Measurements from ENCODE around the gene ROBO1.
A peak's percentile ranks its signal among the peaks of the same experiment; 100 is the strongest.

The ROBO1 gene

GRCh38 chr3:79057756-79058155 lies 710.0 kb downstream of the ROBO1 start:
- DNase-seq (ENCODE audit: low spot score) = no peak

- no peak for DNase-seq (ENCODE audit: low spot score)
These were observed 711.3 kb downstream of the ROBO1 start for GRCh38 chr3:79056498-79056897.

DNA sequence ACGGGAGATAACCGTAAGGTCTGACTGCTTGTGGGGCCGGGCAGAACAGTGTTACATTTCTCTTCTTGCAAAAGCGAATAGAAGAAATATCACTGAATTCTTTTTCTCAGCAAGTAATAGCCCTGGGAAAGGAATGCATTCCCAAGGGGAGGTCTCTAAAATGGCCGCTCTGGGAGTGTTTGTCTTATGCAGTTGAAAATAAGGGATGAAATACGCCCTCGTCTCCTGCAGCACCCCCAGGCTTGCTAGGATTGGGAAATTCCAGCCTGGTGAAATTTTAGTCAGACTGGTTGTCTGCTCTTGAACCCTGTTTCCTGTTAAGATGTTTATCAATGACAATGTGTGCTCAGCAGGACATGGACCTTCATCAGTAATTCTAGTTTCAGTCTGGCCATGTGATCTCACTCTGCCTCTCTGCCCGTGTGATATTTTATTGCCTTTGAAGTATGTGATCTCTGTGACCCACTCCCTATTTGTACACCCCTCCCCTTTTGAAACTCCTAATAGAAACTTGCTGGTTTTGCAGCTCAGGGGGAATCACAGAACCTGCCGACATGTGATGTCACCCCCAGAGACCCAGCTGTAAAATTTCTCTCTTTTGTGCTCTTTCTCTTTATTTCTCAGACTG lies 715.6 kb downstream of the ROBO1 start:
- DNase-seq (ENCODE audit: low spot score) = no peak

GRCh38 chr3:79047581-79047980 lies 720.2 kb downstream of the ROBO1 start:
- DNase-seq (ENCODE audit: low spot score) = no peak

GRCh38 chr3:79041621-79042020 lies 726.2 kb downstream of the ROBO1 start:
- no peak for DNase-seq (ENCODE audit: low spot score)

DNA sequence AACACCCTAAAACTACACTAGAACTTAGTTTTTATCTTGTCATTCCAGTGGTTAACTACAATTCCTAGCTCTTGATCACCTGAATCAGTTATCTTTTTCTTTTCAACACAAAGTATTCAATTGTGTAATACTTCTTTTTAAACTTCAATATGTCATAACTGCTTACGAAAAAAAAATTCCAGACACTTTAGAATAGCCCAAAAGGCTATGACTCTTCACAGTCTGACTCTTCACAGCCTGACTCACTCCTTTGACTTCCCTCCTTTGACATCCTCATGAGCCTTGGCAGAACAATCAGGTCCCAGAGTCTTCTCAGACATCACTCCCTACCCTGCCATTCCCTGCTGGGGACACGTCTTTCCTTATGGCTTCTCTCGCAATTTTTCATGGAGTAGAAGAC lies 727.1 kb downstream of the ROBO1 start:
- no peak for DNase-seq (ENCODE audit: low spot score)

- DNase-seq (ENCODE audit: low spot score) = no peak
These were observed 727.7 kb downstream of the ROBO1 start for GRCh38 chr3:79040091-79040490.

DNA sequence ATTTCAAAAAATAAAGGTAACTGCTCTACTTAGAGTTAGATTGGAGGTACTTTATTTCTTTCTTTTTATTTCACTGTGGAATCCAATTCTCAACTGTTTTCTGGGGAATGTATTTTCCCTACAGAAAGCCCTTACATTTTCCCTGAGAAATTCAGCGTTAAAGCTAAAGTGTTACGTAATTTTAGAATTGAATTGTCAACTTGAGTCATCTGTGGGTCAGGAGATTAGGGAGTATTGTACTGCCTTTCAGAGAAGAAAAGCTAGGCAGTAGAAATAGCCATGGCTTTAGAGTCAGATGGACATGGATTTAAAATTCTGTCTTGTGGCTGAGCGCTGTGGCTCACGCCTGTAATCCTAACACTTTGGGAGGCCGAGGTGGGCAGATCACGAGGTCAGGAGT lies 728.6 kb downstream of the ROBO1 start:
- DNase-seq (ENCODE audit: low spot score) = no peak

DNA sequence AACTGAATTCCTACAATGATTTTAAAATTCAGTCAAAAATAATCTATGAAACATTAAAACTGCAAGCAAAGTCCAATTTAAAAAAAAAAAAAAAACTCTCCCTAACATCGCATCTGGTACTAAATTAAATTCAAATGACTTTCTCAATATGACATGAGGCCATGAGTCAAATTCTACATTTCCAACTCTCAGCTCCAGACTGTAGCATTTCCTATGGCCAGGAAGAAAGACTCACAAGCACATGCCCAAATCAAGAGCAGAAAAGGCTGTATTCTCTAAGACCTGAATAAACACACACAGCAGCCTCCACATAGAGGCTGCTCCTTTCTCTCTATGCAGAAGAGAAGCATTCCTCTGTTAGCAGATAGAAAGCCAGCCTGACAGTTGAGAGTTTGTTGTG lies 729.2 kb downstream of the ROBO1 start:
- no peak for DNase-seq (ENCODE audit: low spot score)

- DNase-seq (ENCODE audit: low spot score) = no peak
These were observed 729.7 kb downstream of the ROBO1 start for GRCh38 chr3:79038057-79038456.

DNA sequence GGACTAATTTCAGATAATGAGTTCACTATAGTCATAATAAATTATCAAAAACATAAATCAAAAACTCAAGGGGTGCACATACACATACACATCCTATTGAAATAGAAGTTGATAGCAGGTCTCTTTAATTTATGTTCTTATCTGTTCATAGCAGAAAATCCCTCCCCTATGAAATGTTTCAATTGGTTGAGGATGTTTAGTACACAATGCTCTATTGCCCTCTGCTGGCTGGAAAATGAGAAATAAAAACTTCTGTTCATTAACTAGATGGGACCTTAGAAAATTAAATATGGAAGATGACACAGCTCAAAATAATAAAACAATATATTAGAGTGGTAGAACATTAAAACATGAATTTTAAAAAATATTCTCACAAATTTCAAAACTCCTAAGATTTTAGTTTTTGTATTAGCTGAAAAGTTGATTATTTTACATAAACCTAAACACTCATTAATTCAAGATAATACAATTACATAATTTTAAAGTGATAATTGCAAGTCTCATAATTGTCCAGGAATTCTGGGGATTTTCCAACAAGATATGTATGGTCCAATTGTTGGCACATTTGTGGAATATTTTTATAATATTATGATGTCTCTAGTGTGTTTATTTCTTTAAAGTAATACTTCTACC lies 735.0 kb downstream of the ROBO1 start:
- DNase-seq (ENCODE audit: low spot score) = peak; percentile 12

DNA sequence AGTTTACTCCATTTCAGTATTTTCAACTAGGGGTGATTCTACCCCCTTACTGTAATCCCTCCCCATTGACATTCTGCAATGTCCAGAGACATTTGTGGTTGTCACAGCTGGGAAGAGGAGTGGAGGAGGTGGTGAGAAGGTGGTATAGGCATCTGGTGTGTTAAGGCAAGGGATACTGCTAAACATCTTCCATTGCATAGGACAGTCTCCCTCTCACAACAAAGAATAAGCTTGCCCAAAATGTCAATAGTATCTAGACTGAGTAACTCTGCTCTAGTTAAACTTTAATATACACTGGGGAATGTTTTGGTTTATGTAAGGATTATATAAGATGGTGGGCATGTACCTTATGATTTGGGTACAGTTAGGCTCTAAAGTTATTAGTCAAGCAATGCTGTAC lies 737.6 kb downstream of the ROBO1 start:
- DNase-seq (ENCODE audit: low spot score) = no peak

- no peak for DNase-seq (ENCODE audit: low spot score)
These were observed 738.9 kb downstream of the ROBO1 start for GRCh38 chr3:79028916-79029315.

GRCh38 chr3:79027593-79027992 lies 740.2 kb downstream of the ROBO1 start:
- DNase-seq (ENCODE audit: low spot score) = no peak

GRCh38 chr3:79019924-79020173 lies 747.9 kb downstream of the ROBO1 start:
- no peak for DNase-seq (ENCODE audit: low spot score)

GRCh38 chr3:79019137-79019923 lies 748.5 kb downstream of the ROBO1 start:
- no peak for DNase-seq (ENCODE audit: low spot score)

- no peak for DNase-seq (ENCODE audit: low spot score)
These were observed 749.1 kb downstream of the ROBO1 start for GRCh38 chr3:79018671-79019136.

DNA sequence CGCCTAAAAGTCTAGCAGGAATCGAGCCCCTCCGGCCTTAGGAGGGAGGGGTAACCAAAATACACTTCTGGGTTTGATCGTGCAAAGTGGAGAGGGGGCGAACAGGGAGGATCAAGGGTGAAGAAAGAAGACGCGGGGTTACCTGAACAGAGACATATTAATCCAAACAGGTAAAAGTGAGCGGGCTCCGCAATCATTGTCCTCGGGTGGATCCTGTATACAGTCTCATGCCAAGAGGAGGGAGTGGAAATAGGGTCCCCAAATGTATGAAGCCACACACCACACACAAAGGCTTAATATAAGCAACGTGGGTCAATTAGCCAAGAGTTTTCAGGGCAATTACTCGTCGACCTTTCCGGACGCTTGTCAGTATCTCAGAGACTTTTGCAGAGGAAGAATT lies 749.5 kb downstream of the ROBO1 start:
- no peak for DNase-seq (ENCODE audit: low spot score)

DNA sequence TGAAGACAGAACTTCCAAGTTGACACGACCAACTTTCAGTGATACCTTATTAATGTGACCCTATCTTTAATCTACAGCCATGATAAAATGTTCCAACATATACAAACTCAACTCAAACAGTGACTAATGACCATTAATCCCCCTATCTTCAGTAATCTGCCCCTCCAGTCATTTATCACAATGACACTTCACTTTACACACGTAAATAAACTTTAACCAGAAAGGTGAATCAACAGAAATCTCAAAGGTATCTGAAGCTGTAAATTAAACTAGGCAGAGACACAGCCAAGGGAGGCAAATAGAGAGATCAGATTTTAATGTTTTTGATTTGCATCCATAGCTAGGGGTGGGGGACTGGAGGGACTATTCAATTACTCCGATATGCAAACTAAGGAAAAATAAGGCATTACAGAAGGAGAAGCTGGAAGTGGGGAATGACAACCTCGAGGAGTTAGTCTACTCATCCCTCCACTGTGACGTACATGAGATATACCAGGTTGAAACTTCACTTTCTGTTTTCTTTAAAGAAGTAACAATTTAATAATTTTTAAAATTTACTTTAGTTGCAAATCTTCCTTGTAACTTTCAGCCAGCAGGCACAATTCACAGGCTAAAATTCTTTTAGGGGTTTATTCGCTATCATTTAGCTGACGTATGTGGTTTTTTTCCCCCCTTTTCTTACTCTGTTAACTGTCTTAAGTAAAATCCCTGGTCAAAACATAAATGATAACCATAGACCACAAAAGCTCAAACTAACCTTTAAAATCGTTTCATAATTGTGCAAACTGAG lies 751.0 kb downstream of the ROBO1 start:
- DNase-seq (ENCODE audit: low spot score) = no peak

DNA sequence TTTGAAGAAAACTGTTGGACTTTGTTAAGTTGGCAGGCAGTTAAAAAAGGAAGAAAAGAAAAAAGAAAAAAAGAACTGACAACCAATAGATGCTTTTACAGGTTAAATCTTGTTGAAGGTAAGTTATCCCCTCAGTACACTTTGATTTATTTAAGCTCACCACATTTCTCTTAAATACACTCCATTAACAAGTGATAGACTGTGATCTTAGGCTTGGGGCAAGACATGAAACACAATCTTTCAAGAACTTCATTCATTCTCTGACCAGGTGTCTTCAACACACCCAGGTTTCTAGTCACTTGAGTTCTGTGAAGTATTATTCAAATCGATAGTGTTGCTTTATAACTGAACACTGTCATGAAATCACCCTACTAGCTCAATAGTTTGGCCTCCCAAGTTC lies 751.9 kb downstream of the ROBO1 start:
- no peak for DNase-seq (ENCODE audit: low spot score)

GRCh38 chr3:79012946-79013362 lies 754.8 kb downstream of the ROBO1 start:
- no peak for DNase-seq (ENCODE audit: low spot score)

DNA sequence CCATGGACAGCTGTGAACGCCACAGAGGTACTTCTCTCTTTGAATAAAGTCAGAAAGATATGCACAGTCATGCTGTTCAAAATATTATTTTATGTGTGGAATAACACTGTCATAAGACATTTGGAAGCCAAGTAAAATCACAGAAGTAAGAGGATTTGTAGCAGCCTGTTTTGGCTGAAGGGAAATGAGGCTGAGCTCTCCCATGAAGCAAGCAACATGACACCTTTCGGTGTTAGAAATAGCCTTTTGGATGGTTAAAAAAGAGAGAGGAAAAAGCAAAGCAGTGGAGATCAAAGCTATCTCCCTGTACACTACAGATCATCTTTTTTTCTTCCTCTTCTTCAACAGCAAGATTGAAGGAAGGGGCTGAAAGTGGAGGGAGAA lies 755.3 kb downstream of the ROBO1 start:
- no peak for DNase-seq (ENCODE audit: low spot score)

Measured in LoVo (cell line).